Measurements from ENCODE around the gene PRDX6.
"Not testable (repeated sequence)": the region's sequence is repeated elsewhere in the genome, so short reads cannot be mapped to it uniquely, and the experiment has no call there.

Gene PRDX6

DNA sequence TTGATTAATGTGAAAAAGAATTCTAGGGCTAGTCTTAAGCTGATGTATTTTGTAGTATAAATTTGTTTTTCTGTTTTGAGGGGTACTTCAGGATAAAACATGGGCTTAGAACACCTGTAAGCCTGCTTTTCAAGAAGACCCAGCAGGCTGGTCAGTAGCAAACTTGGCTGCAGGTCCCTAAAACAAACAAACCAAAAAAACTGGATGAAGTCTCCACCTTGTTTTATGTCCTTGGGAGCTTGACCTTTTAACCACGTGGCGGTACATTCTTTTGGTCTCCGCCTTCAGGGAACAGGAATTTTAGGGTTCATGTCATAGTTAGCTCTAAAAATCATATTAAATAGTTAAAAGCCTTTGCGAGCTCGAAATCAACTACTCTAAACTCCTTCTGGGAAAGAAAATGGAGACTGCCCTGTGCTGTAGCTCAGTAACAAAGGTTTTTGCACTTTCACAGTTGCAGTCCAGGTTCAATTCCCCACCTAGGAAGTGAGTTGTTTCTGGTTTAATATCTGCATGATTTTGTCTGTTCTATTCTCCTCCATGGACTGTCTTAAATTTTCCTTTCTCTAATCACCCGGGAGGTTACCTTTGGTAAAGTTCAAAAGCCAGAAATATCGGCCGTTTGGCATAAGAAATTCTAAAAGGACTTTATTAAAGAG lies 18.6 kb downstream of the PRDX6 start:
- Histone ChIP-seq H3K4me3 (no peak overlapping the region), H3K36me3 (replicated peaks) (no peaks in the 10 kb centered on the region), H3K4me1 (peaks cover 6% of the 10 kb centered on the region), H3K27me3 (ENCODE audit: low read depth) (no peaks in the 10 kb centered on the region), H3K9me3 (no peaks in the 10 kb centered on the region)
- in situ Hi-C loops (cut with MboI; ENCODE audit: low sequenced_read_pairs), result no loop called here
- no peak for DNase-seq (ENCODE audit: low spot score in 2 of 2)

DNA sequence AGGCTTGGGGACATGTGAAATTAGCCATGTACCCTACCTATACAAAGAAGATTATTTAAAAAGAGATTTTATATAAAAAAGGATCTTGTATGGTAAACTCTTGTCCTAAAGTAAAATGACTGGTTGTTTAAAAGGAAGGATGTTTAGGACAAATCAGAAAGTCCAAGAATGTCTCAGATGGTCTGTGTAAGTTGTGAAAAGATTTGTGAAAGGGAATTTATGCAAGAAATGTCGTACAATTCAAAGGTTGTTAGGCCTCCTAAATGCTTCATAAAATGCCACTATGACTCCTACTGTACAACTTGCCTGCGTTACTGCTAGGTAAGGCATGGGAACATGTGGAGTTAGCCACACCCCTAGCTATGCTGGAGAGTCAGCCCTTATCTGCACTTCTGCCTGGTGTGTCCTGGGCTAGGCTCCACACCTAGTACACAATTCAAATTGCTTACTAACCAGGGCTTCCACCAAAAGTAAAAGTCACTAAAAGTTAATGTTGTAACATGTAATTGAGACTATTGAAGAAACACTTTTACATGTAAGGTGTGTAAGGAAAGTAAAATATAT lies 19.7 kb downstream of the PRDX6 start:
- no peak for DNase-seq (ENCODE audit: low spot score in 2 of 2)
- Histone ChIP-seq H3K9me3 (no peaks in the 10 kb centered on the region), H3K4me1 (peaks cover 6% of the 10 kb centered on the region), H3K27me3 (ENCODE audit: low read depth) (no peaks in the 10 kb centered on the region), H3K4me3 (no peak overlapping the region), H3K36me3 (replicated peaks) (no peaks in the 10 kb centered on the region)
- in situ Hi-C loops (cut with MboI; ENCODE audit: low sequenced_read_pairs), result no loop called here

DNA sequence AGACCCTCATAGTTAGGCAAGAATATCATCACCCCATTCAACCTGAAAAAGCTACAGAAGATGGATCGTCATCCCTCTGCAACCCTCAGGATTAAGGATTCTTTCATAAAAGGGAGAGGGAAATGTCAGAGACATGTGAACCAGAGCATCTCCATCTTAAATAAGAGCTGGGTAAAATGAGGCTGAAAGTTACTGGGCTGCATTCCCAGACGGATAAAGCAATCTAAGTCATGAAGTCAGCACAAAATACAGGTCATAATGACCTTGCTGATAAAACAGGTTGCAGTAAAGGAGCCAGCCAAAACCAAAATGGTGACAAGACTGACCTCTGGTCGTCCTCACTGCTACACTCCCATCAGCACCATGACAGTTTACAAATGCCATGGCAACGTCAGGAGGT lies 22.6 kb downstream of the PRDX6 start:
- no peaks in the 10 kb centered on the region for H3K9me3 ChIP-seq
- H3K4me3 ChIP-seq, result no peak overlapping the region
- in situ Hi-C loops (cut with MboI; ENCODE audit: low sequenced_read_pairs), result no loop called here
- H3K27me3 ChIP-seq (ENCODE audit: low read depth), result no peaks in the 10 kb centered on the region
- peaks cover 10% of the 10 kb centered on the region for H3K4me1 ChIP-seq
- H3K36me3 ChIP-seq (replicated peaks), result no peaks in the 10 kb centered on the region
- DNase-seq (ENCODE audit: low spot score in 2 of 2), result no peak

DNA sequence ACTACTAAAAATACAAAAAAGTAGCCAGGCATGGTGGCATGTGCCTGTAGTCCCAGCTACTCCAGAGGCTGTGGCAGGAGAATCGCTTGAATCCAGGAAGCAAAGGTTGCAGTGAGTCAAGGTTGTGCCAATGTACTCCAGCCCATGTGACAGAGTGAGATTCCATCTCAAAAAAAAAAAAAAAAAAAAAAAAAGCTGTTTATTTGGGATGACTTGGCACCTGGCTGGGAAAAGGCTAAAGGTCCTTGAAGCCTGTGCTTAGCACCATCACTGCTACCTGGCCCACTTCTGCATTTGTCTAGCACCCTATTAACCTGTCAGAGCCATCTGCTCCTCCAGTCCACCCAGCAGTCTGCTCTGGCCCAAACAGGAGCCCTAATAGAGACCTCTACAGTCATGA lies 25.0 kb downstream of the PRDX6 start:
- no peaks in the 10 kb centered on the region for H3K36me3 ChIP-seq (replicated peaks)
- DNase-seq (ENCODE audit: low spot score in 2 of 2), result no peak
- in situ Hi-C loops (cut with MboI; ENCODE audit: low sequenced_read_pairs), result no loop called here
- H3K27me3 ChIP-seq (ENCODE audit: low read depth), result no peaks in the 10 kb centered on the region
- no peaks in the 10 kb centered on the region for H3K9me3 ChIP-seq
- H3K4me3 ChIP-seq, result no peak overlapping the region
- peaks cover 22% of the 10 kb centered on the region for H3K4me1 ChIP-seq

DNA sequence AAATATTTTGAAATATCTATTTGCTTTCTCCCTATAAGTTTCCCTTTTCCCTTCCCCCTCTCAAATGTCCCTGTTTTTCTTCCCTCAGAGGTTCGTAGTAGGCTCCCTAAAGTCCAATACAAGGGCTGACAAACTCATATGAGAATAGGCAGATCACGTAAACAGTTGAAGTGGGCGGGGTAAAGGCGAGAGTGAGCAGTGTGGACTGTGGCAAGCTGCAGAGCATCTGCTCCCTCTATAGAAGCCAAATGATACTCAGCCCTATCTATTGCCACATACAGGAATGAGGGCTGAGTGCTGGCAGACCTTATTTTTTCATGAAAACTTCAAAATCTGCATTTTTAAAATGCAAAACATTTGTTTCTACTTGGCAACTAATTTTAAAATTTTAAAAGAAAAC lies 26.3 kb downstream of the PRDX6 start:
- no peaks in the 10 kb centered on the region for H3K9me3 ChIP-seq
- H3K4me3 ChIP-seq, result no peak overlapping the region
- in situ Hi-C loops (cut with MboI; ENCODE audit: low sequenced_read_pairs), result no loop called here
- DNase-seq (ENCODE audit: low spot score in 2 of 2), result peak in 1 of 2 experiments; percentile 52
- no peaks in the 10 kb centered on the region for H3K27me3 ChIP-seq (ENCODE audit: low read depth)
- H3K36me3 ChIP-seq (replicated peaks), result no peaks in the 10 kb centered on the region
- H3K4me1 ChIP-seq, result peaks cover 30% of the 10 kb centered on the region

DNA sequence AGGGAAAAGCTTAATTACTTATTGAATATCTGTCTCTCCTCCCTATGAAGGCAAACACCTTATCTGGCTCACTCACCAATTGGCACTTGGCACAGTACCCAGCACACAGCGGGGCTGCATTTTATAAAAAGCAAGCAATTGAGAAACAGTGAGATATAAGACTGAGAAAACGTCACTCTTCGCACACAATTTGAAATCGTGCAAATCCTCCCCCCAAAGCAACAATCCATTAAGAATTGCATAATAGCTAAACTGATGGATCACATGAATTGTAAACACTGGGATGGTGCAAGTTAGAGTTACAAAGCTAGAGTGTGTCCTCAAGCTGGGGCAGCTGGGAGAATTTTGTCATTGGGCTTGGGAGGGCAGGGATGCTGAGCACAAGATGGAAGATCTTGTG lies 27.1 kb downstream of the PRDX6 start:
- Histone ChIP-seq H3K9me3 (no peaks in the 10 kb centered on the region), H3K4me3 (no peak overlapping the region), H3K36me3 (replicated peaks) (no peaks in the 10 kb centered on the region), H3K27me3 (ENCODE audit: low read depth) (no peaks in the 10 kb centered on the region), H3K4me1 (peaks cover 30% of the 10 kb centered on the region)
- DNase-seq (ENCODE audit: low spot score in 2 of 2), result no peak
- in situ Hi-C loops (cut with MboI; ENCODE audit: low sequenced_read_pairs), result no loop called here

DNA sequence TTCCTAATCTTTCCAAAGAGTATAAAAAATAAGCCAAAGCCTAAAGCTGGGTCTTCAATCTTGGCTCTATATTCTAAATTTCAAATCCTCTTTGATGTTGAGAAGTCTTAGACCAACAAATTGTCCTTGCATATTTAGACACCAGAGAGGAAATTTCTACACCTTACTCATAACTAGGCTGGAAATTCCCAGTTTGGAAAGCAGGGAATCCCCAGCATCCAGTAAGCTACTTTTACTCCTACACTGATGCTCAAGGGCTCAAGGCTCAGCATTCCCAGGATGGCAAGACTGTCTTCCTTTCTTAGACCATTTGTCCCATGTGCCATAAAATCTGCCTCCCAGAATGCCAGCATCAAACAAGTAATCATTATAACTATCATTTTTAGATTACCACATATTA lies 28.3 kb downstream of the PRDX6 start:
- in situ Hi-C loops (cut with MboI; ENCODE audit: low sequenced_read_pairs), result no loop called here
- no peak overlapping the region for H3K4me3 ChIP-seq
- H3K4me1 ChIP-seq, result peaks cover 30% of the 10 kb centered on the region
- H3K9me3 ChIP-seq, result no peaks in the 10 kb centered on the region
- DNase-seq (ENCODE audit: low spot score in 2 of 2), result no peak
- no peaks in the 10 kb centered on the region for H3K27me3 ChIP-seq (ENCODE audit: low read depth)
- no peaks in the 10 kb centered on the region for H3K36me3 ChIP-seq (replicated peaks)

DNA sequence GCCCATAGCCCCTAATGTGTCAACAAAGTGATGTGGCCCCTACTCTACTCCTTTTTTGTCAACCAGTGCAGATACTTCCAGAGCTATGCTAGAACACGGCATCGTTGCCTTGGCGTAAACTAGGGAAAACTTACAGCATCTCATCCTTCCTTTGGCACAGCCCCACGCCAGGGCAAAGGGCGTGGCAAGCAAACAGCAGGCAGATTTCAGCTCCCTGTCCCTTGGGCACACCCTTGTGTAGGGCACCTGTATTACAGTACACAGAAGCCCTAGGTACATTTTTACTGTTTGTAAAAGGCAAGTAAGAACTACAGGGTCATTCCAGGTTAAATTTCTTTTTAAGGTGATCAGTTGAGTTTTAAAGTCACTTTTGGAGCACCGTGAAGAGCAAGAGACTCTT lies 29.3 kb downstream of the PRDX6 start:
- no peak overlapping the region for H3K4me3 ChIP-seq
- no peaks in the 10 kb centered on the region for H3K9me3 ChIP-seq
- DNase-seq (ENCODE audit: low spot score in 2 of 2), result peak in 1 of 2 experiments; percentile 57
- in situ Hi-C loops (cut with MboI; ENCODE audit: low sequenced_read_pairs), result no loop called here
- peaks cover 30% of the 10 kb centered on the region for H3K4me1 ChIP-seq
- no peaks in the 10 kb centered on the region for H3K27me3 ChIP-seq (ENCODE audit: low read depth)
- no peaks in the 10 kb centered on the region for H3K36me3 ChIP-seq (replicated peaks)

DNA sequence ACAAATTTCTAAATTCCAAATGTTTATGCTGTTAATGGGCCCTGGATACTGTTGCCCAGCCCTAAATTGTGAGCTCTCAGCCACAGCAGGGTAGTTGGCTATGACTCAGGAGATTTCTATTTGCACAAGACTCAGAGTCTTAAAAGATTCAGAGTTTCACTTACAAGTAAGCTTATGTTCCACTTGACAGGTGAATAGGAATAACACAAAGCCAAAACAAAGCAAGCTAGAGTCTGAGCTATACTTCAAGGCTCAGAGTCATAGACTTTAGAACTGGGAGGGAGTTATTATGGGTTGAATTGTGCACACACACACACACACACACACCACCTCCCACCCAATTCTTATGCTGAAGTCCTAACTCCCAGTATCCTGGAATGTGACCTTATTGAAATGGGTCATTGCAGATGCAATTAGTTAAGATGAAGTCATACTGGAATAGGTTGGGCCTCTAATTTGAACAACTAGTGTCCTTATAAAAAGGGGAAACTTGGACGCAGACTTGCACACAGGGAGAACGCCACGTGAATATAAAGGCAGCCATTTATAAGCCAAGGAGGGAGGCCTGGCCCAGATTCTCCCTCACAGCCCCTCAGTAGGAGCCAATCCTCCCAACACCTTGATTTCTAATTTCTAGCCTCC lies 30.2 kb downstream of the PRDX6 start:
- Histone ChIP-seq H3K27me3 (ENCODE audit: low read depth) (no peaks in the 10 kb centered on the region), H3K4me3 (no peak overlapping the region), H3K36me3 (replicated peaks) (no peaks in the 10 kb centered on the region), H3K4me1 (peaks cover 30% of the 10 kb centered on the region), H3K9me3 (no peaks in the 10 kb centered on the region)
- peak; percentile 78 to 99 for DNase-seq (ENCODE audit: low spot score in 2 of 2)
- in situ Hi-C loops (cut with MboI; ENCODE audit: low sequenced_read_pairs), result no loop called here

DNA sequence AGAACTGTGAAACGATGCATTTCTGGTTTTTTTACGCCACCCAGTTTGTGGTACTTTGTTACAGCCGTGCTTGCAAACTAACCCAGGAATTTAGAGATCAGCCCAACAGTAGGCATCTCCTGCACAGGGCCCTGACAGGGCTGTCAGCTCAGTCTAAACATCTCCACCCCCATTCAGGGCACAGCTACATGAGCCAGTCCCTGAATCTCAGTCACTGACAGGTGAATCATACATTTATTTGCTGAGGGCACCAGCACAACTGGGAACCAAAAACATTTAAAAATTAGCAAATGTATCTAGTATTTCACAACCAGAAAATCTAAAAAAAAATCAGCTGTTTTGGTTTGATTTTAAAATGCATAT lies 30.7 kb downstream of the PRDX6 start:
- Histone ChIP-seq H3K36me3 (replicated peaks) (no peaks in the 10 kb centered on the region), H3K4me1 (peaks cover 30% of the 10 kb centered on the region), H3K27me3 (ENCODE audit: low read depth) (no peaks in the 10 kb centered on the region), H3K9me3 (no peaks in the 10 kb centered on the region), H3K4me3 (no peak overlapping the region)
- in situ Hi-C loops (cut with MboI; ENCODE audit: low sequenced_read_pairs), result no loop called here
- DNase-seq (ENCODE audit: low spot score in 2 of 2), result peak in 1 of 2 experiments; percentile 52

DNA sequence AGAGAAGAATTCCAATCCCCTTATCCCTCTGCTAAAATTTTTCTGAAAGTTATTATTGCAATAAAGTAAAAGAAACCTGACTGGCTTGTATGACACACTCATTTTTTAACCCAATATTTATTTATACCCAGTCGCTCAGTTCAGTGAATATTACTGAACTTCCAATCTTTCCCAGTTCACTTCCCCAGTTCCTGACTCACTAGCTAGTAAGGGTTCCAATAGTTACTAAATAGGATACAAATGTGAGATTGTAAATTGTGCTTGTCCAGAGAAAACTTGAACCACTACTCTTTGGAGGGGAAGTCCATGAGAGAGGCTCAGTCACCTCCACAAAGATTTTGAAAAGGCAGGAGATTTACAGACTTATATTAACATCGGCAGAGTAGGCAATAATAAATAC lies 31.4 kb downstream of the PRDX6 start:
- in situ Hi-C loops (cut with MboI; ENCODE audit: low sequenced_read_pairs), result no loop called here
- no peaks in the 10 kb centered on the region for H3K9me3 ChIP-seq
- DNase-seq (ENCODE audit: low spot score in 2 of 2), result no peak
- H3K4me1 ChIP-seq, result peaks cover 29% of the 10 kb centered on the region
- H3K36me3 ChIP-seq (replicated peaks), result no peaks in the 10 kb centered on the region
- no peaks in the 10 kb centered on the region for H3K27me3 ChIP-seq (ENCODE audit: low read depth)
- H3K4me3 ChIP-seq, result no peak overlapping the region

DNA sequence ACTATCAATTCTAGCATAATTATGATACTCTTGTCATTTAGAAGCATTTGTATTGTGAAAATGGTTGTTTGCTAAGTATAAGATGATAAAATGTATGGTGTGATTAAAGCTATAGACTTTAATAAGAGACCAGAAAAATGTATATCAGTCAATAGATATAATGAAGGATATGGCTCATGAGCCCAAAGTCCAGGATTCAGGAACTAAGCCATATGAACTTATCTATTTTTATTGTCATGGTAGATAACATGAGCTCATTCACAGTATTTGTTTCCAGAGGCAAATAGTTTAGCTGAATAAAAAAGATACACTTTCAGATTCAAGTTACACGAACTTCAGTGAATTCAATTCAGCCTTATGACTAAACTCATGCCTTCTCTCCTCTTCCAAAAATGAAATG lies 32.7 kb downstream of the PRDX6 start:
- no peak for DNase-seq (ENCODE audit: low spot score in 2 of 2)
- no peak overlapping the region for H3K4me3 ChIP-seq
- in situ Hi-C loops (cut with MboI; ENCODE audit: low sequenced_read_pairs), result no loop called here
- no peaks in the 10 kb centered on the region for H3K36me3 ChIP-seq (replicated peaks)
- peaks cover 29% of the 10 kb centered on the region for H3K4me1 ChIP-seq
- no peaks in the 10 kb centered on the region for H3K27me3 ChIP-seq (ENCODE audit: low read depth)
- H3K9me3 ChIP-seq, result no peaks in the 10 kb centered on the region

DNA sequence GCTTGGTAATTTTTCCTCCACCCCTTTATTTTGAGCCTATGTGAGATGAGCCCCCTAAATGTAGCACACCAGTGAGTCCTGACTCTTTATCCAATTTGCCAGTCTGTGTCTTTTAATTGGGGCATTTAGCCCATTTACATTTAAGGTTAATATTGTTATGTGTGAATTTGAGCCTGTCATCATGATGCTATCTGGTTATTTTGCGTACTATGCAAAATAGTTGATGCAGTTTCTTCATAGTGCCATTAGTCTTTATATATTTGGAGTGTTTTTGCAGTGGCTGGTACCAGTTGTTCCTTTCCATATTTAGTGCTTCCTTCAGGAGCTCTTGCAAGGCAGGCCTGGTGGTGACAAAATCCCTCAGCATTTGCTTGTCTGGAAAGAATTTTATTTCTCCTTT lies 37.4 kb downstream of the PRDX6 start:
- in situ Hi-C loops (cut with MboI; ENCODE audit: low sequenced_read_pairs); H3K9me3 ChIP-seq; H3K36me3 ChIP-seq (replicated peaks); H3K4me3 ChIP-seq; DNase-seq (ENCODE audit: low spot score in 2 of 2); H3K27me3 ChIP-seq (ENCODE audit: low read depth): not testable (repeated sequence)
- H3K4me1 ChIP-seq, result peaks cover 17% of the 10 kb centered on the region

DNA sequence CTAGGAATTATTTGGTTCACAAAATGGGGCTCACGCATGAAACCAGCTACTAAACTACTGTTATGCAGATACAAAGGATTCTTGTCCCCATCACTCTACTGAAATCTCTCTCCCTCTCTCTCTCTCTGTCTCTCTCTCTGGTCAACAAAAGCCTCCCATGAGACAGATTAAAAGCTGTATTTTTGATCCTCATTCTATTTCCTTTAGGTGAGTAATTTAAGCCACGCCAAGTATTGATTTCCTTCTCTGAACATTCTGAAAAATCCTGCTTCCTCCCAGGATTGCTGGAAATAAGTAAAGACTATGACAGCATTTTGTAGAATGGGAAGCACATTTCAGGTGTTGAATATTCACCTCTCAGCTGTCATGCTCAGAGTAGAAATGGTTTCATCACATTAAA lies 43.7 kb downstream of the PRDX6 start:
- DNase-seq (ENCODE audit: low spot score in 2 of 2), result no peak
- Histone ChIP-seq H3K27me3 (ENCODE audit: low read depth) (no peaks in the 10 kb centered on the region), H3K4me1 (peaks cover 28% of the 10 kb centered on the region), H3K4me3 (no peak overlapping the region), H3K36me3 (replicated peaks) (no peaks in the 10 kb centered on the region), H3K9me3 (no peaks in the 10 kb centered on the region)
- in situ Hi-C loops (cut with MboI; ENCODE audit: low sequenced_read_pairs), result no loop called here

Data from HAP-1 (cell line).